GM19023 (cell line): ENCODE results near the gene TMBIM1.
"Not testable (repeated sequence)": the region's sequence is repeated elsewhere in the genome, so short reads cannot be mapped to it uniquely, and the experiment has no call there.

Source experiments
- ATAC-seq: cut with Tn5 transposase; IDR thresholded peaks from one replicate; pipeline ENCODE4 v1.9.1; 2021; ENCODE audit warnings: mild to moderate bottlenecking, moderate library complexity; ENCODE audit not compliant: unreplicated experiment

The TMBIM1 gene

GRCh38 chr2:218318241-218318640 lies 25.9 kb upstream of the TMBIM1 start:
- no peak for ATAC-seq

GRCh38 chr2:218317835-218318234 lies 25.5 kb upstream of the TMBIM1 start:
- no peak for ATAC-seq

- no peak for ATAC-seq
These were observed 25.0 kb upstream of the TMBIM1 start for GRCh38 chr2:218317303-218317630.

- no peak for ATAC-seq
These were observed 23.1 kb upstream of the TMBIM1 start for GRCh38 chr2:218315397-218315796.

- not testable (repeated sequence) for ATAC-seq
These were observed 22.5 kb upstream of the TMBIM1 start for GRCh38 chr2:218314764-218315163.

- no peak for ATAC-seq
These were observed 21.1 kb upstream of the TMBIM1 start for GRCh38 chr2:218313356-218313755.

- ATAC-seq, result no peak
These were observed 20.0 kb upstream of the TMBIM1 start for GRCh38 chr2:218312267-218312756.

GRCh38 chr2:218311541-218312266 lies 19.4 kb upstream of the TMBIM1 start:
- ATAC-seq, result not testable (repeated sequence)

GRCh38 chr2:218310853-218311540 lies 18.7 kb upstream of the TMBIM1 start:
- no peak for ATAC-seq

GRCh38 chr2:218307415-218308090 lies 15.2 kb upstream of the TMBIM1 start:
- ATAC-seq, result no peak

- no peak for ATAC-seq
These were observed 14.0 kb upstream of the TMBIM1 start for GRCh38 chr2:218306184-218306920.

- no peak for ATAC-seq
These were observed 13.1 kb upstream of the TMBIM1 start for GRCh38 chr2:218305383-218305782.

GRCh38 chr2:218301176-218301819 lies 9.0 kb upstream of the TMBIM1 start:
- peak; percentile 77 for ATAC-seq

- ATAC-seq, result no peak
These were observed 7.8 kb upstream of the TMBIM1 start for GRCh38 chr2:218300141-218300540.

GRCh38 chr2:218298314-218298875 lies 6.1 kb upstream of the TMBIM1 start:
- ATAC-seq, result no peak

- no peak for ATAC-seq
These were observed 4.5 kb upstream of the TMBIM1 start for GRCh38 chr2:218296847-218297246.

- ATAC-seq, result no peak
These were observed 3.9 kb upstream of the TMBIM1 start for GRCh38 chr2:218296200-218296599.

- ATAC-seq, result no peak
These were observed 2.7 kb upstream of the TMBIM1 start for GRCh38 chr2:218295029-218295428.

- ATAC-seq, result no peak
These were observed 2.2 kb upstream of the TMBIM1 start for GRCh38 chr2:218294430-218295022.
